NCI-H146 treated with DMSO at 0.1 percent for 48 hours (cell line): Measurements from ENCODE around the gene FAT4.

Source experiments
- DNase-seq: peaks from one replicate; lab custom pipeline; 2025; ENCODE audit not compliant: unreplicated experiment; lab: John Stamatoyannopoulos, UW

Gene FAT4

DNA sequence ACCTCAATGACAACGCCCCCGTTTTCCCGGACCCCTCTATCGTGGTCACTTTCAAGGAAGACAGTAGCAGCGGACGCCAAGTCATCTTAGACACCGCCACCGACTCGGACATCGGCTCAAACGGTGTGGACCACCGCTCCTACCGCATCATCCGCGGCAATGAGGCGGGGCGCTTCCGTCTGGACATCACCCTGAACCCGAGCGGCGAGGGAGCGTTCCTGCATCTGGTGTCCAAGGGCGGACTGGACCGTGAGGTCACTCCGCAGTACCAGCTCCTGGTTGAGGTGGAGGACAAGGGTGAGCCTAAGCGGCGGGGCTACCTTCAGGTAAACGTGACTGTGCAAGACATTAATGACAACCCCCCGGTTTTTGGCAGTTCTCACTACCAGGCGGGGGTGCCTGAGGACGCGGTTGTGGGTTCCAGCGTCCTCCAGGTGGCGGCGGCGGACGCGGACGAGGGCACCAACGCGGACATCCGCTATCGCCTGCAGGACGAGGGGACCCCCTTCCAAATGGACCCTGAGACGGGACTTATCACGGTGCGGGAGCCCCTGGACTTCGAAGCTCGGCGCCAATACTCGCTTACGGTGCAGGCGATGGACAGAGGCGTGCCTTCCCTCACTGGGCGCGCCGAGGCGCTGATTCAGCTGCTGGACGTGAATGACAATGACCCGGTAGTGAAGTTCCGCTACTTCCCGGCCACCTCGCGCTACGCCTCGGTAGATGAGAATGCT is 2.2 kb downstream of the FAT4 start:
- DNase-seq: peak; percentile 15

- no peak for DNase-seq
These were observed 2.7 kb downstream of the FAT4 start for GRCh38 chr4:125317525-125317877.

GRCh38 chr4:125319311-125319710 is 4.6 kb downstream of the FAT4 start:
- no peak for DNase-seq

GRCh38 chr4:125321709-125322365 is 7.1 kb downstream of the FAT4 start:
- no peak for DNase-seq

GRCh38 chr4:125322366-125322730 is 7.6 kb downstream of the FAT4 start:
- DNase-seq: no peak

GRCh38 chr4:125323654-125324053 is 8.9 kb downstream of the FAT4 start:
- no peak for DNase-seq

- DNase-seq: no peak
These were observed 11.0 kb downstream of the FAT4 start for GRCh38 chr4:125325733-125326132.

- no peak for DNase-seq
These were observed 16.4 kb downstream of the FAT4 start for GRCh38 chr4:125331116-125331515.

GRCh38 chr4:125334926-125335325 is 20.2 kb downstream of the FAT4 start:
- DNase-seq: no peak

GRCh38 chr4:125338814-125339213 is 24.1 kb downstream of the FAT4 start:
- no peak for DNase-seq

- no peak for DNase-seq
These were observed 29.4 kb downstream of the FAT4 start for GRCh38 chr4:125344198-125344597.

DNA sequence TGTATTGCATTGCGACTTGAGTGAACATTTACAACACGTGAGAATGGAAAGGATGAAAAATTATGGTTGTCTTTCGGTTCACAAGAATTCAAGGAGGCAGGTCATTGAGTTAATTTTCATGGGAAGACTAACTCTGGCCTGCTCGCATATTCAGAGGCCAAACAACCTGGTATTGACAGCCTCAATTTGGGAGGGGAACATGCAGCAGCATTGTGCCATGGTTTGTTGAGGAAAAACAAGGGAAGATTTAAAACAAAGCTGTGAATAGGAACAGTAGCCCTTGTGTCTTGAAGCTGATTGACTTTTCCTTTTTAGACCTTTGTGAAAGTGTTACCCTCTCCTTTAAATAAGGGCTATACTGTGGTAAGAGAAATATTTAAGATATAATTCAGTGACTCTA is 31.9 kb downstream of the FAT4 start:
- DNase-seq: no peak

DNA sequence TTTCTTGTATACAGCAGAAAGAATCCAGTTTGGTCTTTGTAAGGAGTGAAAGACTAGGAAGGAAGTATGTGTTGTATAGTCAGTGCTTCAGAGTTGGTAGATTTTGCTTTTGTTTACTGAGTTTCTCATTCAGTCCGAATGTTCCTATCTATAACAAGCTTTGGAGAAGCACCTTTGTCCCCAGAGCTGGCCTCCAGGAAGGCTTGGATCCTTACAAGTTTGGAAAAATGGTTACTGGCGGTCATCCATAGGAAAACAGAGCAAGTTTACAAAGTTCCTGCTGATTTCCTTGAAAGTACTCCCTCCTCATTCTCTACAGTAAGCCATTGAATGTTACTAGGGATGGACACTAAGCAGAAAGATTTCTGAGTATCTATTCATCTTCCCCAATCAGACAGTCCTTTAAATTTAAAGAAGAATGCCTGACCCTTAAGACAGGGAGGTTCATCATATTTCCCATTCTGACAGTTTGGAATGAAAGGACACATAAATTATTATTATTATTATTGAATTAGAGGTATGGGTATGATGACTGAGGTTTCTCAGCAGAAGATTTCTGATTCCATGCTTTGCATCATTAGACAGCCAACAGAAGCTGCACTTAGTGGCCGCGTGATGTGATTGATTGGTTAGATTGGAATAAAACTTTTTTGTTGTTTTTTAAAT is 35.8 kb downstream of the FAT4 start:
- DNase-seq: no peak

GRCh38 chr4:125352521-125352920 is 37.8 kb downstream of the FAT4 start:
- no peak for DNase-seq

- DNase-seq: no peak
These were observed 38.4 kb downstream of the FAT4 start for GRCh38 chr4:125353131-125353530.

- DNase-seq: no peak
These were observed 41.0 kb downstream of the FAT4 start for GRCh38 chr4:125355791-125356190.

- no peak for DNase-seq
These were observed 42.9 kb downstream of the FAT4 start for GRCh38 chr4:125357675-125358074.

DNA sequence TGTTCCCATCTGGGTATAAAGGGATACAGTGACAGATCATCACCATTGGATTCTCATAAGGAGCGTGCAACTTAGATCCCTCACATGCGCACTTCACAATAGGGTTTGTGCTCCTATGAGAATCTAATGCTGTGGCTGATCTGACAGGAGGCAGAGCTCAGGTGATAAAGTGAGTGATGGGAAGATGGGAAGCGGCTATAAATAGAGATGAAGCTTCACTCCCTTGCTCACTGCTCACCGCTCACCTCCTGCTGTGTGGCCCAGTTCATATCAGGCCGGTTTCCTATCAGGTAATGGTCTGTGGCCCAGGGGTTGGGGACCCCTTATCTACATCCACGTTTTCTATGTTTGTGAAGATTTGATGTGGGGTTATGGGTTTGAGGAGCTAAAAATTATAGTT is 43.7 kb downstream of the FAT4 start:
- DNase-seq: no peak

DNA sequence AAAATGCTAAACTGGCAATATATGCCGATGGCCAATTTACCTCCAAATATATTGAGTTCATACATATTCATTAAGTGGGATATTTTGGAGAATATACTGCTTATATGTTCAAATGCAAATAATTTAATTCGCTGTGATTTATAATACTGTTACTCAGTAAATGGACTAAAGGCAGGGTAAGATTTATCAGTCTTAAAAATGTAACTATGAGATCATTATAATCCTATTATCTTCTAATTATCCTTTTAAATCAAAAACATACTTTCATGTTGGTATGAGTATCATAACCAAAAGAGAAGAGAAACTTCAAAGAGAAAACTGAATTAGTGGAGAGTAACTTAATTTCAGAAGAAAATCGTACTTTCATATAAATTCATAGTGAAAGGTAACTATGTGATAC is 44.6 kb downstream of the FAT4 start:
- no peak for DNase-seq

GRCh38 chr4:125359960-125360634 is 45.3 kb downstream of the FAT4 start:
- no peak for DNase-seq

GRCh38 chr4:125360727-125361126 is 46.0 kb downstream of the FAT4 start:
- no peak for DNase-seq
